Measurements from ENCODE around the gene MTG2.

The MTG2 gene

DNA sequence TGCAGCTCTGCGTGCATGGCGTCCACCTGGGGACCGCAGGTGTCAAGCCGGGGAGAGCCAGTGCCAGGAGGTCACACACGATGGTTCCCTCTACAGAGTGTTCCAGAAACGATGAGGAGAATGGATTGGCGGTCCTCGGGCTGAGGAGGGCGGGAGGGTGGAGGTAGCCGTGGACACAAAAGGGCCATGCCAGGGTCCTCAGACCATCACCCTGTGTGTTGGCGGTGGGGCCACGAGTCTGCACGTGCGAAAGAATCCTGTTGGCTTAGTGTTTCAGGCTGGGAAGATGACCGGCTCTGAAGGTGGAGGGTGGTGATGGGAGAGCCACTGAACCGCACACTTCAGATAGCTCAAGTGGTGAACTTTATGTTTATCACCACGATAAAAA, 23.6 kb downstream of the MTG2 start:
- no peak for DNase-seq (ENCODE audit: low spot score)

GRCh38 chr20:62208061-62208794, 25.4 kb downstream of the MTG2 start:
- no peak for DNase-seq (ENCODE audit: low spot score)

GRCh38 chr20:62208795-62209755, 26.2 kb downstream of the MTG2 start:
- no peak for DNase-seq (ENCODE audit: low spot score)

DNA sequence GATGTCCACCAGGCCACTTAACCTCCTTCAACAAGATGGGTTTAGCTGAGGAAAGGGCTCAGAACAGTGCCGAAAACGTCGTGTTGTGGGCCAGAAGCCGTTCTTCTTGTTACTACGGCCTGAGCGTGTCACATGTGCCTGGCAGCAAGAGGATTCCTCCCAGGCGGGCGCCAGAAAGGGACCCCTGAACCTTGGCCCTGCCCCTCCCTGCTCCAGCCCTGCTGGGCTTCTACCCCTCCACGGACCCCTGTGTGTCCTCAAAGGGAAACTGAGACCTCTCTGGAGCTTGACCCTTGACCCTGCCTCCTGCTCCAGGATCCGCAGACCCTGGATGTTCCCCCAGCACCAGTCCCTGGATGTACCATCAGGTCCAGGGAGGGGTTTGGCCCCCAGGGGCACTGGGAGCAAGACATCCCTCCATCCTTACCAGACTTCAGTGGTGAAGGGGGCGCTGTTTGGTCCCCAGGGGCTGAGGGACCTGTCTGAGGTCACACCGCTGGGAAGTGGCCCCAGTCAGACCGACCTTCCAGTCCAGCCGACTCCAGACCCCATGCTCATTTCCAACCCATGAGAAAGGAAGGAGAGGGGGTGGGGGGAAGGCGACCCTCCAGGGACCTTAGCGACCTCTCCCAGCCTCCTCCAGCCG, 27.1 kb downstream of the MTG2 start:
- DNase-seq (ENCODE audit: low spot score): no peak

DNA sequence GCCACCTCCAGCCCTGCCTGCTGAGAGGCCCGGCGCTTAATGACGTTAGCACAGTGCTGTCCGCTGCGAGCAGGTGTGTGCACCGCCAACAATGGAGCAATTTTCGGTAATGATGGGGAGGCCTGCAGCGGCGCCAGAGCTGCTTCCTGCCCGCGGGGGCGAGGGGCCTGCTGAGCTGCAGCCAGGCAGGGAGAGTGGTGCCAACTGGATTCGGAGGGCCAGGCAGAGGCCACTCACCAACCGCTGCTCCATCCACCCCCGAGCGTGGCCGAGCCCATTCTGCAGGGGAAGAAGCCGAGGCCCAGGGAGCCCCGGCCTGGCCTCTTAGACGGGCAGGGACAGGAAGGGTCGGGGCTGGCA, 27.6 kb downstream of the MTG2 start:
- DNase-seq (ENCODE audit: low spot score): no peak

GRCh38 chr20:62211216-62211615, 28.4 kb downstream of the MTG2 start:
- no peak for DNase-seq (ENCODE audit: low spot score)

DNA sequence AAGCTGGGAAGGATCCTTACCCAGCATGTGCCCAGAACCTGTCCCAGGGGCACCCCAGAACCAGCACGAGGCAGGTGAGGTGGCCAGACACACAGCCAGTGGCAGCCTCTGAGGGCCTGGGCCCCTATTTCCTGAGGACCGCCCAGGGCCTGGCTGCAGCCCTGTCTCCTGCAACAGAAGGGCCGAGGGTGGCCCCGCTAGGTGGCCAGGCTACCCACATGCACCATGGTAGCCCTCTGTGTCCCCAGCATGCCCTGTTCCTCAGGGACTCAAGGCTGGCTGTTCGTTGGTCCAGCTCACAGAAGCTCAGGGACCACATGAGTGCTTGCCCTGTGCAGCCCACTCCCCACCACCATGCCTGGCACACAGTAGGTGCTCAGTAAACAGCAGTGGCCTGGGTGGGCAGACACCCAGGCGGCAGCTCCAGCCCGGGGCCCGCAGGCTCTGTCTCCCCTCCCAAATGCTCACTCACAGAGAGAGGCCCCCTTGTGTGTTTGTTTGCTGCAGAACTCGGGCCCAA, 29.0 kb downstream of the MTG2 start:
- DNase-seq (ENCODE audit: low spot score): no peak

- DNase-seq (ENCODE audit: low spot score): no peak
Observed at GRCh38 chr20:62212299-62212698, 29.5 kb downstream of the MTG2 start.

DNA sequence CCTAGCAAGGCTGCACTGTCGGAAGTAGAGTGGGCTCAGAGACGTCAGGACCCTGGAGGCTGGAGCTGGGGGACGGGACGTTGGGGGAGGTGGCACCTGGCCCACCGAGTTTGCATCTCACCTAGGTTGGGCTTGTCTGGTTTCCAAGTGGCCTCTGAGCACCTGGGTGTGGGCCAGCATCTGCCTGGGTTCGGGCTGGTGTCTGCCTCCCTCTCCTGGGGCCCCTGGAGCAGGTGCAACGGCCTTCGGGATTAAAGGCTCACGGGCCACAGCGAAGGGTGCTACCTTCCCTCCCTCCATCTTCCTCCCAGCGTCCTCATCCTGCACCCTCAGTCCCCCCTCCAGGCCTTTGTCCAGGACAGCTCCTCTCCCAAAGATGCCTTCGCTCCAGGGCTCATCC, 31.2 kb downstream of the MTG2 start:
- no peak for DNase-seq (ENCODE audit: low spot score)

GRCh38 chr20:62215020-62215990, 32.5 kb downstream of the MTG2 start:
- no peak for DNase-seq (ENCODE audit: low spot score)

DNA sequence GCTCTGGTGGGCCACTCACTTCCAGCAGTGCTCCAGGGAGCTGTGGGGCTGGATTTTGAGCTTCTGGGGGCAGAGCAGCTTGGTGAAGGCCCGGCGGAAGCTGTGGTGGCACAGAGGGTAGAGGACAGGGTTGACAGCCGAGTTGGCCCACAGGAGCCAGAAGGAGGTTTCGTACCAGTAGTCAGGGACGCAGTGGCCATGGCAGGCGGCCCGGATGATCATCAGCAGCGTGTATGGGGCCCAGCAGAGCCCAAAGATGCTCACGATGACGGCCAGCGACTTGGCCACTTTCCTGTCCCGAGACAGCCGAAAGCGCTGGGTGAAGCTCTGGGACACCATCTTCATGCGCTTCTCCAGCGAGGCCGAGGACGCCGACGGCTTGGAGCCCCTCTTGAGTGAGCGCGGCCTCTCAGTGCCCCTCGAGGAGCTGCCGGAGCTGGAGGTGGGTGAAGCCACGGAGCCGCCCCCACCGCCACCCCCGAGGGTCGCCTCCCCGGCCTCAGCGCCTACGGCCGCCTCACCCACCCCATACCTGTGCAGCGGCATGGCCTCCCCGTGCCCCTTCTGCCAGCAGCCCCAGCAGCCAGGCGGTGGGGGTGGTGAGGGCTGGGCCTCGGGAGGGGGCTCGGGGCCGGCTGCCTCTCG, 33.3 kb downstream of the MTG2 start:
- DNase-seq (ENCODE audit: low spot score): no peak

- DNase-seq (ENCODE audit: low spot score): no peak
Observed at GRCh38 chr20:62216636-62217566, 34.1 kb downstream of the MTG2 start.

DNA sequence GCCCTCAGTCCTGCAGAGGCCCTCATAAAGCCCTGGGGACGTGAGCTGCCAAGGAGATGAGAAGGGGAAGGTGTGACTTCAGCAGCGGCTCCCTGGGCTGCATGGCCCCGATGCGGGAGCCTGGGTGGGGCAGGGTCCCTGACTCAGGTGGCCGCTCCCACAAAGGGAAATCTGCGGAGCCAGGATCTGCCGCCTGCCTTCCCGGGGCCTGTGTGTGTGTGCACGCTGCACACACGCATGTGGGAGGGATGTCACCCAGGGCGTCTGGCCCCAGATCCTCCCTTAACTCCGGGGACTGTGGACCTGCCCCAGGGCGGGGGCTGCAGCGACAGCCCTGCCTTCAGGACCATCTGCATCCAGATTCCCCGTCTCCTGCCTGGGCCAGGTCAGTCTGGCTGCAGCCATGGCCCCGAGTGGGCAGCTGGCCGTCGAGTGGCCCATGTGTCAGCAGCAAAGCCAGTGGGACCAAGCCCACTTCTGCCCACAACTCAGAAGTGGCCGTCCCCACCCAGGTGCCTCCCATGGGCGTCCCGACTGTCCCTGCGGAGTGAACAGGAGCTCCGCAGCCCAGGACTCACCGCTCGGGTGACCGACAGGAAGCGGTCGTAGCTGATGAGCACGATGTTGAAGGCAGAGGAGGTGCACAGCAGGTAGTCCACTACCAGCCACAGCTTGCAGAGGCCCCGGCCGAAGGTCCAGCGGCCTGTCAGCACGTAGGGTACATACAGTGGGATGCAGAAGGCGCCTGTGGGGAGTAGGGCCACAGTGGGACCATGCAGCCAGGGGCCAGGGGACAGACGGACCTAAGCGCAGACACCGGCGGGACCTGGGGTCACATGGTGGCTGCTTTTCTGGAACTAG, 35.3 kb downstream of the MTG2 start:
- DNase-seq (ENCODE audit: low spot score): no peak

DNA sequence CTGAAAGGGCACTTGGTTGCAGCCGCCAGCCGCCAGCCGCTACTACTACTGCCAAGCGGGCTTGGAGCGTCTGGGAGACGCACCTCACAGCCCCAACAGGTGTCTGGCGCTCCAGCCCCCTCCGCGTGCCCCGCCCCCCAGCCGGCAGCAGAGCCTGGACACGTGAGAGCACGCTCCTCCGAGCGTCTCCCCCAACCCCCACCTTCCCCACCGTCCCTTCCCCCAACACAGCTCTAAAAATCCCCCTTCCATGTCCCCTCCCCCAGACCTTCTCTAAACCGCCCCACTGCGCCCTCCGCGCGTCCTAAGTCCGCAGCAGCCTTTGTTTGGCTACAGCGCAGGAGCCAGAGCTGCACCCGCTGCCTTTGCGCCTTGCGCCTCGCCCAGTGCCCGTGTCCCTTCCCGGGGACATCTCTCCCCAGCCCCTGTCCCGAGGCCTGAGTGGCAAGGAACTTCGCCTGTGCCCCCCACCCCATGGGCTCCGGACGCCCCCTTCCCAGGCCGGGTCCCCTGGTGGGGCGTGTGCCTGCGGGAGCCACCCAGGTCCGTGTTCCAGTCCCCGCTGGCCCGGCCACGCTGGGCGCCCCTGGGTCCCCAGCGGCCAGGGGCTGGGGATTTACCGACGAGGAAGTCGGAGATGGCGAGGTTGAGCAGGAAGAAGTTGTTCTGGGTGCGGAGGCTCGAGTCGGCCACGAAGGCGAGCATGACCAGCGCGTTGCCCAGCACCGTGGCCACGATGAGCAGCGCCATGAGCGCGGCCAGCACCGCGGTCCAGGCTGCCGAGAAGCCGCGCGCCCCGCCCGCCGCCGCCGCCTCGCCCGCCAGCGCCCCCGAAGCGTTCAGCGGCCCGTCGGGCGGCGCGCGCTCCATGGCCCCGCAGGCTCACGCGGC, 36.5 kb downstream of the MTG2 start:
- DNase-seq (ENCODE audit: low spot score): no peak

GRCh38 chr20:62219992-62220665, 37.3 kb downstream of the MTG2 start, which contains the start of gene HRH3:
TSS of gene HRH3 (minus strand) at chr20:62220278. CDS start at chr20:62219970, 308 bp downstream.
- DNase-seq (ENCODE audit: low spot score): no peak

DNA sequence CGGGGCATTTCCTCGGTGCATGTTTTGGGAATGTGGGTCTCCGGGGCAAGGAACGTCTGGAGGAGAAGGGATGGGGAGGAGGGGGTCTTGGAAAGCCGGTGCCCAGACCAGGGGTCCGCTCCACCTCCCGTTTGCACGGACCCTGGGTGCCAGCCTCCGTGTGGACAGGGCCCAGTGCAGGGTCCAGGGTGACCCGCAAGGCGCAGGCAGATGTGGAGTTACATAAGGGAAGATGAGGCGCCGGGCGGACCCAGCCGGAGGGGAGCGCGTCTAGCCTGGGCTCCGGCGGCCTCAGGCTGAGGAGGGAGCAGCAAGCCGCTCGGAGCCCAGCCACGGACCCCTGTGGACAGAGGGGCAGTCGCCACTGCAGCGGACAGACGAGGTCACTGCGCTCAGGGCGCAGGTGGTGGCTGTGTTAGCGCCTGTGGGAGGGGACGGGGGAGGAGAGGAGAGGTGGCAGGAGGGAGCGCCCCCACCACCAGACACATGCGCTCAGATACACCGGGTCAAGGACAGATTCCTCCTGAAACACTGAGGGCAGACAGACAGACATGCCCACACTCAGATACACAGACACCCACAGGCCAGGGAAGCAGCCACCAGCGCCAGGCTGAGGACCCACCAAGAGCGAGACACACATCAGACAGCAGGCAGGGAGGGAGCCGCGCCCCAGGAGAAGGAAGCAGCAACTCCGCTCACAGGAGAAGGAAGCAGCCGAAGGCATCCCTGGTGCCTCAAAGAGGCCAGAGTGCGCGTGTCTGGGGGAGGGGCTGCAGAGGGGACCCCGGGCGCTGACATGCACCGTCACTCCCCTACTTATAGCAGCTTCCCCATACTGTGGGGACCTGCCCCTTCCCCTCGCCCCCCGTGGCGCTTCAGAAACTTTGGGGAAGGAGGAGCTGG, 38.1 kb downstream of the MTG2 start:
- DNase-seq (ENCODE audit: low spot score): no peak
